ENCODE measurements around the gene PRH2. TPM values are rescaled to one million over a fixed set of nuclear protein-coding genes. Genes with fewer than 3 reads are reported as not detected.

Gene PRH2
- total RNA-seq (2021) (not detected in 2 replicates), Bru-seq, nascent RNA (not detected), BruChase-seq, experiment 1, labeled RNA remaining after a 2-hour chase (not detected), BruChase-seq, experiment 2, labeled RNA remaining after a 6-hour chase (not detected)
- long read RNA-seq, result 0 reads

DNA sequence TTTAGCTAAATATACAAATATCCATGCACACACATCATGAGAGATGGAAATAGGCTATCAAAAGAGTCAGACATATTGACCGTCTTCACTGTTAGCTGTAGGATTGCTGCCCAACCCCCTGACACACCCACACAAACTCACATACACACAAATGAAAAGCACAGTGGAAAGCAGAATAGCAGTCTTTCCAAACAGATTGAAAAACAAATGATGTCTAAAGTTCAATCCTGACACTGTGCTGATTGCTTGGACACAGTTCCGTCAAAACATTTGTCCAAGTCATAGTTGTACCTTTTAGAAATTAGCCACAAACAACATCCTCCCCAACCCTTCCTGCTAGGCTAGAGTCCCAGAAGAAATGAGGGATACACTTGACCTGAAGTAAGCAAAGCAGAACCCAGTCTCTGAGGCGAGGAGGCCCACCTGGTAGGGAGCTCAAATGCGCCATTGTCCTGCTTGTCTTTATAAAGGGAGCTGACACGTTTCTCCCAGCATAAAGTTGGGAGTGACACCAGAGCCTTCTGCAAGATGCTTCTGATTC is at the start of gene PRH2:
TSS of gene PRH2 (plus strand) at position 491 of the 541 bp plus-strand sequence. CDS start at position 529, 38 bp downstream.
- no peak within 1 kb of the TSS for H3K27ac ChIP-seq
- POLR2A ChIA-PET (ENCODE audit: unreplicated experiment), result no interaction called here
- intact Hi-C loops (cut with micrococcal nuclease; ENCODE audit: unreplicated experiment), result no loop called here
- no peak within 1 kb of the TSS for H3K4me3 ChIP-seq
- H3K9me3 ChIP-seq (ENCODE audit: insufficient read depth, low read depth), result no peaks in the 10 kb centered on the region
- H3K27me3 ChIP-seq (ENCODE audit: insufficient read depth, low read depth), result no peaks in the 10 kb centered on the region
- no peak within 1 kb of the TSS for H3K4me2 ChIP-seq
- TF ChIP-seq, protein P1, sequence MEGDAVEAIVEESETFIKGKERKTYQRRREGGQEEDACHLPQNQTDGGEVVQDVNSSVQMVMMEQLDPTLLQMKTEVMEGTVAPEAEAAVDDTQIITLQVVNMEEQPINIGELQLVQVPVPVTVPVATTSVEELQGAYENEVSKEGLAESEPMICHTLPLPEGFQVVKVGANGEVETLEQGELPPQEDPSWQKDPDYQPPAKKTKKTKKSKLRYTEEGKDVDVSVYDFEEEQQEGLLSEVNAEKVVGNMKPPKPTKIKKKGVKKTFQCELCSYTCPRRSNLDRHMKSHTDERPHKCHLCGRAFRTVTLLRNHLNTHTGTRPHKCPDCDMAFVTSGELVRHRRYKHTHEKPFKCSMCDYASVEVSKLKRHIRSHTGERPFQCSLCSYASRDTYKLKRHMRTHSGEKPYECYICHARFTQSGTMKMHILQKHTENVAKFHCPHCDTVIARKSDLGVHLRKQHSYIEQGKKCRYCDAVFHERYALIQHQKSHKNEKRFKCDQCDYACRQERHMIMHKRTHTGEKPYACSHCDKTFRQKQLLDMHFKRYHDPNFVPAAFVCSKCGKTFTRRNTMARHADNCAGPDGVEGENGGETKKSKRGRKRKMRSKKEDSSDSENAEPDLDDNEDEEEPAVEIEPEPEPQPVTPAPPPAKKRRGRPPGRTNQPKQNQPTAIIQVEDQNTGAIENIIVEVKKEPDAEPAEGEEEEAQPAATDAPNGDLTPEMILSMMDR (conservative IDR thresholded peaks at IDR 0.05), result no peak
- TF ChIP-seq EZH2 (IDR thresholded peaks at IDR 0.05; ENCODE audit: low read depth), result no peak
- H3F3A ChIP-seq (ENCODE audit: insufficient read depth, low read depth), result no peaks in the 10 kb centered on the region
- H2AFZ ChIP-seq, result no peak within 1 kb of the TSS
- H3K36me3 ChIP-seq (ENCODE audit: low read depth), result no peaks in the 10 kb centered on the region
- no peaks in the 10 kb centered on the region for H3K4me1 ChIP-seq (replicated peaks; ENCODE audit: insufficient read depth)
- CTCF ChIA-PET, result no interaction called here
- H4K20me1 ChIP-seq (ENCODE audit: insufficient read depth), result no peaks in the 10 kb centered on the region
- BruUV-seq (replicated peaks), result no TSS peak
- no peaks in the 10 kb centered on the region for H3K79me2 ChIP-seq (ENCODE audit: low read depth)
- H3K9me2 ChIP-seq (ENCODE audit: insufficient read depth), result no peaks in the 10 kb centered on the region
- DNase-seq, result no peak

GRCh38 chr12:10884086-10884725 is 44.8 kb upstream of the PRH2 start, which contains the start of gene PRH1:
PRH1 (minus strand) TSS chr12:10884255; CDS start chr12:10884217, 38 bp downstream.
- H3K4me2 ChIP-seq, result no peak within 1 kb of the TSS
- no TSS peak for BruUV-seq (replicated peaks)

GRCh38 chr12:10889226-10889625 is 39.8 kb upstream of the PRH2 start:
- DNase-seq, result no peak
- Histone ChIP-seq H3F3A (ENCODE audit: insufficient read depth, low read depth) (no peaks in the 10 kb centered on the region), H3K4me1 (replicated peaks; ENCODE audit: insufficient read depth) (no peaks in the 10 kb centered on the region), H3K27ac (no peak overlapping the region), H3K4me3 (no peak overlapping the region), H3K79me2 (ENCODE audit: low read depth) (no peaks in the 10 kb centered on the region), H3K9me3 (ENCODE audit: insufficient read depth, low read depth) (no peaks in the 10 kb centered on the region), H3K9me2 (ENCODE audit: insufficient read depth) (no peaks in the 10 kb centered on the region), H3K36me3 (ENCODE audit: low read depth) (no peaks in the 10 kb centered on the region), H3K27me3 (ENCODE audit: insufficient read depth, low read depth) (no peaks in the 10 kb centered on the region), H2AFZ (no peak overlapping the region), H4K20me1 (ENCODE audit: insufficient read depth) (no peaks in the 10 kb centered on the region), H3K4me2 (no peak overlapping the region)
- TF ChIP-seq, protein P1 (conservative IDR thresholded peaks at IDR 0.05), result no peak
- no peak for TF ChIP-seq EZH2 (IDR thresholded peaks at IDR 0.05; ENCODE audit: low read depth)
- POLR2A ChIA-PET (ENCODE audit: unreplicated experiment), result interaction anchor here (0.6 kb wide), 1 partner anchor 26 kb away, joined by 4 read pairs; no protein-coding TSS in a partner anchor
- CTCF ChIA-PET, result no interaction called here
- intact Hi-C loops (cut with micrococcal nuclease; ENCODE audit: unreplicated experiment), result no loop called here
- no TSS peak for BruUV-seq (replicated peaks)

More at GRCh38 chr12:10884086-10884725, 44.8 kb upstream of the PRH2 start, which contains the start of gene PRH1:
- Histone ChIP-seq H3K4me1 (replicated peaks; ENCODE audit: insufficient read depth) (no peaks in the 10 kb centered on the region), H3K4me3 (no peak within 1 kb of the TSS), H4K20me1 (ENCODE audit: insufficient read depth) (no peaks in the 10 kb centered on the region), H3K27ac (no peak within 1 kb of the TSS), H3K9me3 (ENCODE audit: insufficient read depth, low read depth) (no peaks in the 10 kb centered on the region; the same call in 1 of the 2 replicates), H3K9me2 (ENCODE audit: insufficient read depth) (no peaks in the 10 kb centered on the region), H2AFZ (no peak within 1 kb of the TSS), H3K36me3 (ENCODE audit: low read depth) (no peaks in the 10 kb centered on the region), H3F3A (ENCODE audit: insufficient read depth, low read depth) (no peaks in the 10 kb centered on the region), H3K27me3 (ENCODE audit: insufficient read depth, low read depth) (no peaks in the 10 kb centered on the region), H3K79me2 (ENCODE audit: low read depth) (no peaks in the 10 kb centered on the region)
- ChIA-PET CTCF (no interaction called here), POLR2A (ENCODE audit: unreplicated experiment) (no interaction called here)
- intact Hi-C loops (cut with micrococcal nuclease; ENCODE audit: unreplicated experiment), result no loop called here
- TF ChIP-seq EZH2 (IDR thresholded peaks at IDR 0.05; ENCODE audit: low read depth), result no peak
- TF ChIP-seq, protein P1 (conservative IDR thresholded peaks at IDR 0.05), result no peak
- DNase-seq, result no peak
